ENCODE data around the gene ZNF212.
"Not testable (repeated sequence)": the region's sequence is repeated elsewhere in the genome, so short reads cannot be mapped to it uniquely, and the experiment has no call there.

ZNF212 gene

GRCh38 chr7:149220534-149220933, 18.9 kb upstream of the ZNF212 start:
- DNase-seq = no peak

GRCh38 chr7:149223176-149223575, 16.3 kb upstream of the ZNF212 start:
- DNase-seq = no peak

GRCh38 chr7:149223761-149224160, 15.7 kb upstream of the ZNF212 start:
- DNase-seq = no peak

- DNase-seq = no peak
Measured at GRCh38 chr7:149224352-149224751, 15.1 kb upstream of the ZNF212 start.

GRCh38 chr7:149225106-149225505, 14.3 kb upstream of the ZNF212 start:
- DNase-seq = no peak

GRCh38 chr7:149225656-149226055, 13.8 kb upstream of the ZNF212 start:
- DNase-seq = no peak

GRCh38 chr7:149226366-149226765, 13.1 kb upstream of the ZNF212 start:
- not testable (repeated sequence) for DNase-seq

- DNase-seq = no peak
Measured at GRCh38 chr7:149226840-149227494, 12.5 kb upstream of the ZNF212 start.

GRCh38 chr7:149228831-149229471, 10.5 kb upstream of the ZNF212 start:
- DNase-seq = no peak

GRCh38 chr7:149229526-149229925, 9.9 kb upstream of the ZNF212 start:
- DNase-seq = peak; percentile 10

- DNase-seq = no peak
Measured at GRCh38 chr7:149232362-149232761, 7.1 kb upstream of the ZNF212 start.

GRCh38 chr7:149233655-149234204, 5.7 kb upstream of the ZNF212 start:
- not testable (repeated sequence) for DNase-seq

GRCh38 chr7:149237502-149237901, 1.9 kb upstream of the ZNF212 start:
- no peak for DNase-seq

GRCh38 chr7:149238051-149238450, 1.4 kb upstream of the ZNF212 start:
- DNase-seq = no peak

GRCh38 chr7:149240637-149241036, 1.2 kb downstream of the ZNF212 start:
- DNase-seq = no peak

- DNase-seq = no peak
Measured at GRCh38 chr7:149241696-149242095, 2.2 kb downstream of the ZNF212 start.

- no peak for DNase-seq
Measured at GRCh38 chr7:149245244-149245643, 5.8 kb downstream of the ZNF212 start.

- no peak for DNase-seq
Measured at GRCh38 chr7:149245744-149246143, 6.3 kb downstream of the ZNF212 start.

GRCh38 chr7:149248777-149249176, 9.3 kb downstream of the ZNF212 start:
- DNase-seq = no peak

GRCh38 chr7:149250151-149250550, 10.7 kb downstream of the ZNF212 start:
- not testable (repeated sequence) for DNase-seq

- not testable (repeated sequence) for DNase-seq
Measured at GRCh38 chr7:149251518-149251917, 12.1 kb downstream of the ZNF212 start.

GRCh38 chr7:149252378-149252777, 12.9 kb downstream of the ZNF212 start:
- DNase-seq = no peak

GRCh38 chr7:149253665-149254064, 14.2 kb downstream of the ZNF212 start:
- no peak for DNase-seq

GRCh38 chr7:149254181-149254858, 14.9 kb downstream of the ZNF212 start:
- no peak for DNase-seq

Measured in NCI-H2171 treated with DMSO at 0.1 percent for 48 hours (cell line).